NCI-H345 treated with DMSO at 0.1 percent for 48 hours (cell line): Measurements from ENCODE around the gene COMMD2.
A peak's percentile ranks its signal among the peaks of the same experiment; 100 is the strongest.

ENCODE experiments used
- DNase-seq: peaks from one replicate; lab custom pipeline; 2025; ENCODE audit not compliant: unreplicated experiment; lab: John Stamatoyannopoulos, UW

COMMD2 gene

GRCh38 chr3:149764302-149764701, 12.0 kb upstream of the COMMD2 start:
- no peak for DNase-seq

- no peak for DNase-seq
These were observed 11.4 kb upstream of the COMMD2 start for GRCh38 chr3:149763565-149764195.

GRCh38 chr3:149753717-149754116, 1.4 kb upstream of the COMMD2 start:
- no peak for DNase-seq

GRCh38 chr3:149752788-149753136, 473 bp upstream of the COMMD2 start:
- no peak for DNase-seq

- DNase-seq: no peak
These were observed 738 bp downstream of the COMMD2 start for GRCh38 chr3:149751551-149751950.

- no peak for DNase-seq
These were observed 7.7 kb downstream of the COMMD2 start for GRCh38 chr3:149744606-149745005.

GRCh38 chr3:149744151-149744550, 8.1 kb downstream of the COMMD2 start:
- DNase-seq: no peak

GRCh38 chr3:149739396-149739795, 12.9 kb downstream of the COMMD2 start:
- no peak for DNase-seq

- DNase-seq: no peak
These were observed 13.4 kb downstream of the COMMD2 start for GRCh38 chr3:149738876-149739275.

- no peak for DNase-seq
These were observed 15.4 kb downstream of the COMMD2 start for GRCh38 chr3:149736953-149737205.

- no peak for DNase-seq
These were observed 15.9 kb downstream of the COMMD2 start for GRCh38 chr3:149736175-149736952.

- no peak for DNase-seq
These were observed 20.1 kb downstream of the COMMD2 start for GRCh38 chr3:149732234-149732633.

GRCh38 chr3:149727656-149728055, 24.6 kb downstream of the COMMD2 start:
- no peak for DNase-seq

GRCh38 chr3:149726716-149727407, 25.4 kb downstream of the COMMD2 start:
- no peak for DNase-seq

GRCh38 chr3:149723781-149724180, 28.5 kb downstream of the COMMD2 start:
- DNase-seq: no peak

GRCh38 chr3:149720918-149721317, 31.4 kb downstream of the COMMD2 start:
- DNase-seq: no peak

GRCh38 chr3:149717391-149718056, 34.8 kb downstream of the COMMD2 start:
- DNase-seq: peak; percentile 13

GRCh38 chr3:149716984-149717383, 35.3 kb downstream of the COMMD2 start:
- no peak for DNase-seq

GRCh38 chr3:149715247-149715646, 37.0 kb downstream of the COMMD2 start:
- DNase-seq: no peak

GRCh38 chr3:149713730-149714654, 38.3 kb downstream of the COMMD2 start:
- no peak for DNase-seq

- DNase-seq: no peak
These were observed 45.4 kb downstream of the COMMD2 start for GRCh38 chr3:149706905-149707304.
